NOMO-1 treated with DMSO at 0.1 percent for 48 hours (cell line): ENCODE data around the gene APBA2.

Source experiments
- DNase-seq: peaks from one replicate; lab custom pipeline; 2025; ENCODE audit not compliant: unreplicated experiment; lab: John Stamatoyannopoulos, UW

APBA2 gene

DNA sequence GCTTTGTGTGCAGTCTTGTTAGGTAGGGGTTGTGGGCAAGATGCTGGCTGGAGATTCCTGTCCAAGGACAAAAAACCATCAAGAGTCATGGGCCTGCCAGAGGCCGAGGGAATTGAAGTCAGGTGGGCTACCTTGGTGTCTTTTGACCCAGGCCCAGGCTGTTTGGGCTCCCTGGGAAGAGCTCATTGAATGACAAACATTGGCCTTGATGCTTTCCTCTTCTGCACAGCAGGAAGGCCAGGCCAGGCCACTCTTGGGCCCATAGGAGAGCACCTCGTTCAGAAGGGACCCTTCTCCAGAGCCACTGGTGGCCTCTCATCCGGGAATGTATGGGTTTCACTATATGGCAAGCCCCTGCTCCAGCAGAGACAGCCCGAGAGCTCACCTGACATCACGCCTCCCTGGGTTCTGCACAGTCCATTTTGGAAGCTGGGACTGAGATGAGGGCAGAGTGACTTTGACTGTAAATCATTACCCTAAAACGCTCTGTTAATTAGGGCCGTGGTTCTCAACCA is 214.8 kb downstream of the APBA2 start:
- DNase-seq: no peak

DNA sequence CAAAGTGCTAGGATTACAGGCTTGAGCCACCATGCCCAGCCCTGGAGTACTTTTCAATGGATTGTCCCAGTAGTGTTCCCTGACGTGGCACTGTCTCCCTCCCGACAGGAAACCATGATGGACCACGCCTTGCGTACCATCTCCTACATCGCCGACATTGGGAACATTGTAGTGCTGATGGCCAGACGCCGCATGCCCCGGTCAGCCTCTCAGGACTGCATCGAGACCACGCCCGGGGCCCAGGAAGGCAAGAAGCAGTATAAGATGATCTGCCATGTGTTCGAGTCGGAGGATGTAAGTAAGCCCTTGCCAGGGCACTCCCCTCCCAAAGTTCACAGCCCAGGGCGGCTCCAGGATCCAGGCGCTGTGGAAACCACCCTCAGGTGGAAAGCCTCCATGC is 215.7 kb downstream of the APBA2 start:
- DNase-seq: no peak

DNA sequence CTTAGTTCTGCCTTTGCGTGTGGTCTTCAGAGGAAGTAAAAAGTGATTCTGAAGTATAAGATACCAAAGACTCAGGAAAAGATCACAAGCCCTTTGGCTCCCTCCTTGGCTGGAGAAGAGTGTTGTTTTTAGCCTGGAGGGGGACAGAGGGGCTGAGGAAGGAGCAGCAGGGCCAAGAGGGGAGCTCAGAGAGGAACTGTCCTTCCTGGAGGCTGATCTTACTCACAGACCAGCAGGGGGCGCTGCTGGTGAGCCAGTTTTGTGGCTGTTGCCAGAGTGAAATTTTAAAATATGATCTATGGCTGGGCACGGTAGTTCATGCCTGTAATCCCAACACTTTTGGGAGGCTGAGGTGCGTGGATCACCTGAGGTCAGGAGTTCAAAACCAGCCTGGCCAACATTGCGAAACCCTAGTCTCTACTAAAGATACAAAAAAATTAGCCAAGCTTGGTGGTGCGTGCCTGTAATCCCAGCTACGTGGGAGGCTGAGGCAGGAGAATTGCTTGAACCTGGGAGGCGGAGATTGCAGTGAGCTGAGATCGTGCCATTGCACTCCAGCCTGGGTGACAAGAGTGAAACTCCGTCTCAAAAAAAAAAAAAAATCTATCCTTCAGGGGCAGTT is 216.5 kb downstream of the APBA2 start:
- DNase-seq: peak; percentile 37

DNA sequence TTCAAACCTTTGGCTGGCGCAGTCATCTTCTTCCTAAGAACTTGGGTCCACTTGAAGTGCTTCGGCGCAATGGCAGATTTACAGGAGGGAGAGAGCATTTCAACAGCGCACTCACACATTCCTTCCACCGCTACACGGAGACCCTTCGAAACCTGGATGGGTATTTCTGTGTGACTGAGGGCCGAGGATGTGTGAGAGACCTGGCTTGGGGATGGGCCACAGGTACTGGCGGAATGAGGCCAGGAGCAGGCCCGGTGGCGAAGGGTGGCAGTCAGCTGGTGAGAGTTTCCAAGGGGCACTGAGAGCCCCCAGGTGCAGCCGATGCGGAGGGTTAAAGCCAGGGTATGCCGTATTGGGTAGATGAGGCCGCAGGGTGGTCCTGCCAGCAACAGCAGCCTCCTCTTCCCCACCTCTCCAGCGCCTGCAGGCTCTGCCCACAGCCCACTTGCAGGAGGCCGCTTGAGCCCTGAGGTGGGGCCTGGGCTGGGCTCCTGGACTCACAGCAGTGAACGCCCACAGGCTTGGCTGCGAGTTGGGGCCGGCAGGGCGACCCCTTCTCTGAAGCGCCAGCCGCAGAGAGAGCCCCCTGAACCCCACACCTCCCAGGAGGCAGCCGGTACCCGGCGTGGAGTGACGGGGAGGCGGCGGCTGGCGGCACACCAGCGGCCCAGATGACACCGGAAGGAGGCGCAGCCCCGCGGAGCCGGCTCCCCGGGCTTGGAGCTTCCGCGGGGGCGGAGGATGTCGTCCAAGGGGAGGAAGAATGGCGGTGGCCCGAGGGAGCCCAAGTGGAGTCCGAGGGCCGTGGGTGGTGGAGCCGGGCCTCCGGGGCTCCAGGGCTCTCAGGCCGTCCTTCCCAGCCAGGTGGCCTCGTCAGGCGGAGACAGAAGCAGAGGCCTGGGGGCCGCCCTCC is 217.4 kb downstream of the APBA2 start:
- DNase-seq: no peak

DNA sequence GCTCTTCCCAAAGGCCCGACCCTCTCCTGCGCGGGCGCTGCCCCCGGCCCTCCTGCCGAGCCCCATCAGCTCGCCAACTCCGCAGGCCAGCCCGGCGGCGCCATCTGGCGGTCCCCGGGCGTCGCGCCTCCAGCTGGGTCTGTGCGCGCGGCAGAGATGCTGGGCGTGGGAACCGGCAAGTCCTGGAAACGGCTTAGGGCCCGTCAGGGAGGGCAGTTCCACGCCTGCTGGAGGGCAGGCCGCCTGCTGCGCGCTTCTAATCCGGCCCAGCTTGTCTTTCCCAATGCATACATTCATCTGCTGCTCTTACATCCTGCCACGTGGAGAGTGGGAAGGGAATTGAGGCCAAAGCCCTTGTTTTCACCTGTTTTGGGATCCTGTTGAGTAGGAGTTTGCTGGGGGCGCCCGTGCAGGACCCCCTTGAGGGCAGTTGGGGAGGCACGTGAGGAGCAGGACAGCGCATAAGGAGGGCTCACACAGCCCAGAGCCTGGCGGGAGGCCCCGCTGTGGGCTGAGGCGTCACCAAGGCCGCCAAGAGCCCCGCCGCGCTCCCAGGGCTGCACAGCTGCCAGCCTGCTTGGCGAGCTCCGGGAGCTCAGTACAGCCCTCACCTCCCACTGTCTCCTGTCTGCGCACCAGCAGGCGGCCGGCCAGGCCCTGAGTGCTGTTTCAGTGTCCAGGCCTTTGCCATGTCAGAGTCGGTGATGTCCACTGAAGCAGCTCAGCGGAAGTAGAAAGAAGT is 218.2 kb downstream of the APBA2 start:
- DNase-seq: no peak

DNA sequence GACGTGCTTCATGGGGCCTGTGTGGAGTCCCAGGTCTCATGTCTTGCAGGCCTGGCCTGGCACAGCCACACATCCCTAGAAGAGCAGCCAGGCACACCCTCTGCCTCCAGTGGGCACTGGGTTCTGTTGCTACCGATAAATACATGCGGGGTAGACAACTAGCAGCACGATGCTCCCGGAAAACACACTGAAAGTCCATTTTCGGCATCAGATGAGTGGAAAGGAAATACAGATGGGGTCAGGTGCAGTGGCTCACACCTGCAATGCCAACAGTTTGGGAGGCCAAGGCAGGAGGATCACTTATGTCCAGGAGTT is 218.7 kb downstream of the APBA2 start:
- no peak for DNase-seq

DNA sequence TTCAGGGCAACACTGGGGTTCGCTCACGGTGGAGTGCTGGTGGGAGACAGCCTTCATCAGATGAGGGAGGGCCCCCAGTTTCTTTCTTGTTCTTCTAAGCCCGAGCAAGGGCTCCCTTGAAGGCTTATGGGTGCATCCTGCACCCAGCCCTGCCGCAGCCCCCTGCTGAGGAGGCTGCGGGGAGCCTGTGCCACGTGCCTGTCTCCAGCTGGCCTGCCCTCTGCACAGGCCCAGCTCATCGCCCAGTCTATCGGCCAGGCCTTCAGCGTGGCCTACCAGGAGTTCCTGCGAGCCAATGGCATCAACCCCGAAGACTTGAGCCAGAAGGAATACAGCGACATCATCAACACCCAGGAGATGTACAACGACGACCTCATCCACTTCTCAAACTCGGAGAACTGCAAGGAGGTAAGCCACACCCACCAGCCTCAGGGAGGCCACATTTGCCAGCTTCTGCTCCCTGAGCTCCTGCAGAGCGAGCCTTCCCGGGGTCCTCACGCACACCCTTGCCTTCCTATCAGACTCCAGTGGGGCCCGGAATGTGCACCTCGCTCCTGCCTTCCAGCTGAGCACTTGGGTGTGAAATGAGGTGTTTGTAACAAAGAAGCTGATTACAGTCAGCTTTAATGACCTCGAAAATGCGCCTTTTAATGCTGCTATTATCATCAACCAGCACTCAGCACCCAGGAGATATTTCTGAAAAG is 219.5 kb downstream of the APBA2 start:
- DNase-seq: no peak

DNA sequence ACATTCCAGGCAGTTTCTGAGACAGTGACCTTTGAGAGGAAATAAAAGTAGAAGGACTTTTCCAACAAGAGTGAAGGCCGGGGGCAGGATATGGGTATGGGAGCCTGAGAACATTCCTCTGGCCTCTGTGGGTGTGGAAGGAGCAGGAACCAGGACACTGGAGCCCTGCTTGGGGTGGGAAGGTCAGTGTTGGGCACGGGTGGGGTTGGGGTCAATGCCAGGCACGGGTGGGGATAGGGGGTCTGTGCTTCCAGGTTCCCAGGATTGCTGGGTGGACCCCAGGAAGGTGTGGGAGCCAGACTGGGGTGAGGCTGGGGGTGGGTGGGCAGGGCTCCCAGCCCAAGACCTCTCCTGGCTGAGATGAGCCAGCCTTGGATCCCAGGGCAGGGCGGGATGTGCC is 220.3 kb downstream of the APBA2 start:
- DNase-seq: no peak

DNA sequence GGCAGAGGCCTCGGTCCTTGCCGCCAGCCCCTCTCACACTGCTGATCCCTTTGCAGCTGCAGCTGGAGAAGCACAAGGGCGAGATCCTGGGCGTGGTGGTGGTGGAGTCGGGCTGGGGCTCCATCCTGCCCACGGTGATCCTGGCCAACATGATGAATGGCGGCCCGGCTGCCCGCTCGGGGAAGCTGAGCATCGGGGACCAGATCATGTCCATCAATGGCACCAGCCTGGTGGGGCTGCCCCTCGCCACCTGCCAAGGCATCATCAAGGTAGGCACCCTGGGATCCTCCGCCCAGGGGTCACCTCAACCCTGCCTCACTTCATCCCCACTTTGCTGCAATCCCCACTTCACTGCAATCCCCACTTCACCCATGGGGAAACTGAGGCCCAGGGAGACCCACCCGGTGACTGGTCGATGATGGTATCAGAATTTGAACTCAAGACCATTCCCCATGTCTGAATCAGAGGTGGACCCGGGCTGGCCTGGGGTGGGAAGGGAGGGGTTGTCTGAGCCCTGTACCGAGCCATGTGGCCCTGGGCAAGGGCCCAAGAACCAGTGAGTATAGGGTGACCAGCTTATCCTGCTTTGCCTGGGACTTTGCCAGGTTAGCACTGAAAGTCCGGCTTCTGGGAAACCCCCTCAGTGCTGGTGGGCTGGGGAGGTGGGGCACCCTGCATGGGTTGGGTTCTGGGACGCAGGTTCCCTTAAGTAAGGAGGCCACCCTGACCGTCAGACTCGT is 220.9 kb downstream of the APBA2 start:
- DNase-seq: no peak

DNA sequence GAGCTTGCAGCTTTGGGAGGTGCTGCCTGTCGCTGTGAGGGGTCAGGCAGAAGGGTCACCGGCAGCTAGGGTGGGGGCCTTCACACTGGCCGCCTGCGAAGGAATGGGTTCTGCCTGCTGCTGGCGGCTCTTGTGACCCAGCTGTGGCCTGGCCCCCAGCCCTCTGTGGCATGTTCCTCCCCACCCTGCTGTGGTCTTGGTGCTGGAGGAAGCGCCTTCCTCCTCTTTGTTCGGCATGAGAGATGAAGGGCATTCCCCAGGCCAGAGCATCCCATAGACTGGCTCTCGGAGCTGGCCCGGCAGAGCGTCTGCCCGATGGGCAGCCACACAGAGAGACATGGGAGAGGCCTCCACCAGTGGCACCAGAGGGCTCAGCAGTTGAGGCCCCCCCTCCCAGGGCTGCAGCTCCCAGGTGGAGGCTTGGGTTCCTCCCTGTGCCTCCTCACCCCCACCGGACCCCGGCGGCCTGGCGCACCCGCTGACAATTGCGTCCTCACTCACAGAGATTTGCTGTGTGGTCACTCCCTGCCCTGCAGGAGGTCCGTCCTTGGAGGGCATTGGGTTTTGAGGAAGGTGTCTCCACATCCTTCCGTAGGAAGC is 221.6 kb downstream of the APBA2 start:
- DNase-seq: no peak

DNA sequence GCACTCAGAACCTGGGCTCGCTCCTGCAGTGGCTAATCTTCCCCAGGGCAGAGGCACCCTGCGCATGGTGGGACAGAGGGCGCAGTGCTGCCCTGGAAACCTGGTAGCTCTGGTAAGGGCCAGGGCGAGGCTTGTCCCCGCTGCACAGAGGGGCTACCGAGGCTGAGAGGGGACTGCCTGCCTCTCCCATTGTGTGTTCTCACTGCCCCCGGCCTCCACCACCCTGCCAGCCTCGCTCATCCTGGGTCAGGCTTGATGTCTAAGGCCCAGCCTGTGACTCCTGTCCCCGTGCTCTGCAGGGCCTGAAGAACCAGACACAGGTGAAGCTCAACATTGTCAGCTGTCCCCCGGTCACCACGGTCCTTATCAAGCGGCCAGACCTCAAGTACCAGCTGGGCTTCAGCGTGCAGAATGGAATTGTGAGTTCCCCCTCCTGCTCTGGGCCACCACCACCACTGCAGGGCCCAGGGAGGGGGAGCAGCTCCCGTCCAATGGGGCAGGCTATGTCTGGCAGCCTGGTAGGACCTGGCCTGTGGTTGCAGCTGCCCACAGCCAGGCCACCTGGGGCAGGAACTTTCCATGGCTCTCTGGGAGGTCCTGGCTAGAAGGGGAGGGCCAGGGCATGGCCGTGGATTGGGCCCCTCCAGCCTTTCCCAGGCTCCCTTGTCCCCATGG is 222.3 kb downstream of the APBA2 start:
- DNase-seq: no peak

DNA sequence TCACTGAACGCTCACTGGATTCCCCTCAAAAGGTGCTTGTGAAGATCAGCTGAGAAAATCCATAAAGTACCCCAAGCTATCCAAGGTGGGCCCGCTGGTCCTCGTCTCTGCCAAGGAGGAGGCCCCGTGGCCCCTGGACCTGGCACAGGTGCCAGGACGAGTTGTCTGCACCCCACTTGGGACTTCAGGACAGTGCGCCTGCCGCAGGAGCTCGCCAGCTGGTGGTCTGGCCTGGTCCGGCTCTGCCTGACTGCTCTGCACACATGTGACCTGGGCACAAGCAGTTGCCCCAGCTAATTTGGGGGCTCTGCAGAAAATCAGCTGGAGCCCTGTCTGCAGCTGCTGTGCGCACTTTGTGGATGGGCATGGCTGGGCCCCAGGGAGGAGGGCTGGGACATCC is 224.0 kb downstream of the APBA2 start:
- DNase-seq: no peak

DNA sequence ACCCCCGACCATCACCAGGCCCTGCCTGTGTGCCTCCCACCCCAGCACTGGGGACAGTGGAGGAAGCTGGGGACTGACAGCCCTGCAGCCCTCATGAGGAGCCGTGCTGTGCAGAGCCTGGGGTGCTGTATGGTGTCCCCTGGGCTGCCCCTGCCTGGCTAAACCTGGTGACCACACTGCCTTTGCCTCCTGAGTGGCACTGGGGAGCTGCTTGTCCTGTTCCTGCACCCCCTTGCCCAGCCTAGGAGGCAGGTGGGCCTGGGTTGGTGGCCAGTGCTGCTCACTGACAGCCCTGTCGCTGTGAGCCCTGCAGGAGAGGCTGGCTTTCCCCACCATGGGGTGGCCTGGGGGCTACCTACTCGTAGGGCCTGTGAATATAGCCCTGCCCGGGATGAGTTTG is 224.4 kb downstream of the APBA2 start:
- DNase-seq: no peak

DNA sequence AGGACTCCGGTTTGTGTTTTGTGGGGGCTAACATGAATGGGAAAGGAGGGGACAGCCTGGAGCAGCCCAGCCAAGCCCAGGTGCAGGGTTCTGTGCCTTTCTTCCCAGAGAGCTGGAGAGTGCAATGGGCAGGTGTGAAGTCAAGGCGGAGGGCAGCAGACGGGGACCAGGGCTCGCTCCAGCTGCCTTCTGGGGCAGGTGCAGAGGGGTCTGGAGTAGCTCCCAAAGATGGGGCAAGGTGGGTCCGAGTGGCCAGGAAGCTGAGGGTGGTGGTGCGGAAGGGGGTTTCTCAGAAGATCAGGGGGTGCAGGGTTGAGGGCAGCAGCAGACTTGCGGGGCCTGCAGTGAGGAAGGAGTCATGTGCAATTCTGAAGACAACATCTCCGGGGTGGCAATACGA is 225.0 kb downstream of the APBA2 start:
- DNase-seq: no peak

DNA sequence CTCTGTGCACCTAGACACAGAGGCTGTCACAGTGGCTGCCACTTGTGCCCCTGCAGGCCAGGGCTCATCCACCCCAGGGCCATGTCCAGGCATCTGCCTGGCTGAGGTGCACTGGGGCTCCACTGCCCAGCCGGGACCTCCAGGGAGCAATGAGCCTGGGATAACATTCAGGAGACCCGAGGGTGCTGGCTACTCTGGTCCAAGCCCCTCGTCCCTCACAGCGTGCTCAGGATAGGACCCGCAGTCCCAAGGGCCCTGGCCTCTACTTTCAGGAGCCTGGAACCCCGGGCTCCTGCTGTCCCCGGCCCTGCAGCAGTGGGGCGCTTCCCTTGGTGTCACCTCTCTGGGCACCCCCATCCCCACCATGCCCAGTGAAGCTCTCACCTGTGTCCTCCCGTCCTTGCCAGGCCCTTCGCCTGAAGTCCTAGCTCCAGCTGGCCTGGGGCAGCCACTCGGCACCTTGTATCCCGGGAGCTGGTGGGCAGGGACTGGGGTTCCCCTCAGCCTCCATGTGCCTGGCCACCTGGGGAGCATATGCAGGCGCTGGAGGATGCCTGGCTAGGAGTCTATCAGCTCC is 226.0 kb downstream of the APBA2 start:
- DNase-seq: no peak

DNA sequence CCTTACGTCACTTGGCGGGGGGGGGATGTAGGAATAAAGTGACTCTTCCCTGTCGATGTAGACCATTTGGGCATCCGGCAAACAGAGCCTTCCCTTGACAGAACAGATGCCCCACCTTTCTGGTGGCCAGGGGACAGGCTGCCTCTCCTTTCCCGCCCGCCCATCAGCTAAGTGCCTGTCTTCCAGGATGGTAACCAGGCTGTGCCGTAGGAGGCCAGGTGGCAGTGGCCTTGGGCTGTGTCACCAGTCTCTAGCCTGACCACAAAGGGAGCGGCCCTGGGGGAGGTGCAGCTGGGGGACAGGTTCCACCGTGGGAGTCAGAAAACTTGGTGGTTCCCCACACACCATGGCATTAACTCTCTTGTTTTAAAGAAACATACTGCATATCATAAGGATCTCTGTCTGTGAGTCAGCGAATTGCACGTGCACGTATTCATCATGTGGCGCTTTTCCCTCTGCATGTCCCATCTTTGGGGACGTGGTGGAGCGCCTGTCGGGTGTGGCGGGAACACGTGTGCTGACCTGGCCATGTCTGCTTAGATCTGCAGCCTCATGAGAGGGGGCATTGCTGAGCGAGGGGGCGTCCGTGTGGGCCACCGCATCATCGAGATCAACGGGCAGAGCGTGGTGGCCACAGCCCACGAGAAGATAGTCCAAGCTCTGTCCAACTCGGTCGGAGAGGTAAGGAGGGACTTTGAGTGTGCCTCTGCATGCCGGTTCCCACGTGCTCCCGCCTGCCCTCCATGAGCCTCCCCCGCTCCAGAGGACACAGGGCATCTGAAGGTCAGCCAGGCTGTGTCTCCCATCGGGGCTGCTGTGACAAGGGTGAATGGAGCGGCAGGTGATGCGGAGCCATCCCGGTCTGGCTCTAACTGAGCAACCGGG is 227.8 kb downstream of the APBA2 start:
- no peak for DNase-seq

DNA sequence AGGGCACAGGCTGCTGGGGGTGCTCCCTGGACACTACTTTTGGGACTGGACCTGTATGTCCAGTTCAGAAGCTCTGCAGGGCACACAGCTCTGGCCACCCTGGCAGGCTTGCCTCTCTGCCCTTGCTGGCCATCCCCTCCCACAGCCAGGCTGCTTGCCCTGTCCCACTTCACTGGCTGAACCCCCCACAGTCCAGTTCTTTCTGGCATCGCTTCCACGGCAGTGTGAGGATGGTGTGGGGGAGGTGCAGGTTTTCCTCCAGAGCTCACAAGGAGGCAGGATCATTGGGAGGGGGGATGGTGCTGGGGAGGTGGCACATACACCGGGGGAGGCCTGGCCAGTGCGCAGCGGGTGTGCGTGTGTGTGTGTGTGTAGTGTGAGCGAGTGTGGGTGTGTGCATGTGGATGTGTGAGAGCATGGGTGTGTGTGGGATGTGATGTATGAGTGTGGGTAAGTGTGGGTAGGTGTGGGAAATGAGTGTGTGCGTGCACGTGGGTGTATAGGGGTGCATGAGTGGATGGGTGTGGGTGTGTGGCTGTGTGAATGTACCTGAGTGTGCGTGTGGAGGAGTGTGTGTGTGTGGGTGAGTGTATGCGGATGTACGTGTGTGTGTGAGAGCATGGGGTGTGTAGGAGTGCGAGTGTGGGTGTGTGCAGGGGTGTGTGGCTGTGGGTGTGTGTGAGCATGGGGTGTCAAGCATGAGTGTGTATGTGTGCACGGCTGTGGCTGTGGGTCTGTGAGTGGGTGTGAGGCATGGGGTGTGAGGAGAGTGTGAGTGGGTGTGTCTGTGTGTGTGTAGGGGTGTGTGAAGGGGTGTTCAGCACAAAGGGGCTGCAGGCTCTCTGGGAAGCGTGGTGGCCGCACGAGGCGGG is 228.7 kb downstream of the APBA2 start:
- no peak for DNase-seq
